Neural progenitor cell (in vitro differentiated cells): Measurements from ENCODE around the gene SLC4A1AP.

Experiments
- CTCF ChIP-seq: fragments of 200-600 bp; sonication (generic); IDR thresholded peaks from 2 replicates; pipeline ENCODE4 v1.5.1; 2017; ENCODE audit warnings: antibody characterized with exemption, mild to moderate bottlenecking
- EZH2 ChIP-seq: fragments of 200-600 bp; sonication (generic); IDR thresholded peaks from 2 replicates; pipeline ENCODE4 v1.6.1; 2017; ENCODE audit warnings: antibody characterized with exemption, mild to moderate bottlenecking, moderate library complexity
- EZH2phosphoT487 ChIP-seq: fragments of 200-600 bp; sonication (generic); IDR thresholded peaks from 2 replicates; pipeline ENCODE4 v1.6.1; 2017; ENCODE audit warnings: antibody characterized with exemption

DNA sequence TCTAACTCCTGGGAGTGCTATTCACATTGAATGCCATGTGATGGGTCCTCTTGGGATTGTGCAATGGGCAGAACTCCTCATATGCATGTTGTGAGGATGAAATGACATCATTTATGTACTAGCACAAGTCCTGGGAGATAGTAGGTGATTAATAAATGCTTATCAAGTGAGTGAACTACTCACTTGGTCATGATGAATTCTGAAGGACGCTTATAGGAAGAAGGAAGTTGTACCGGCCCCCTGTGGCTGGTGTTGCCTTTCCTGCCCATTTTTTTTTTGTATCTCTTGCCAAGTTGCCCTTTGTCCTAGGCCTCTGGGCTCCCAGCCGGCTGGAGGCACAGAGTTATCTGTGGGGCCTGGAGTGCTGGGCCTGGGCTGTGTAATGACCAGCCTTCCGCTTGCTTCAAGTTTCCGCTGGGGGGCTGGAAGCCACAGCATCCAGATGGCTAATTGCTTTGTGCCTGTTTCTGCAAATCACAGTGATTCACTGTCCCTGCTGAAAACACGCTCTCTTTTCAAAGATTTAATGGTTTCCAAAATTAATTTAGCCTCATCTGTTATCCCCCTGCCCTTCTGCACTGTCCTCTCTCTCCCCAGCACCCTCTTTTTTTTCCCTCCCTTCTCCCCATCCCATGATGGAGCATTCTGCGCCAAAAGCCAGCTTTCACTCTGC, 74.1 kb downstream of the SLC4A1AP start:
- TF ChIP-seq CTCF (no peak), EZH2phosphoT487 (no peak), EZH2 (no peak)
